RKO (cell line): Measurements from ENCODE around the gene IAPP.
"Not testable (repeated sequence)": the region's sequence is repeated elsewhere in the genome, so short reads cannot be mapped to it uniquely, and the experiment has no call there.

ENCODE experiments used
- DNase-seq: peaks from one replicate; pipeline ENCODE4 v3.0.0-alpha.2; 2016; ENCODE audit warnings: low spot score

Gene IAPP

GRCh38 chr12:21379218-21379617 is 6.5 kb downstream of the IAPP start:
- no peak for DNase-seq

DNA sequence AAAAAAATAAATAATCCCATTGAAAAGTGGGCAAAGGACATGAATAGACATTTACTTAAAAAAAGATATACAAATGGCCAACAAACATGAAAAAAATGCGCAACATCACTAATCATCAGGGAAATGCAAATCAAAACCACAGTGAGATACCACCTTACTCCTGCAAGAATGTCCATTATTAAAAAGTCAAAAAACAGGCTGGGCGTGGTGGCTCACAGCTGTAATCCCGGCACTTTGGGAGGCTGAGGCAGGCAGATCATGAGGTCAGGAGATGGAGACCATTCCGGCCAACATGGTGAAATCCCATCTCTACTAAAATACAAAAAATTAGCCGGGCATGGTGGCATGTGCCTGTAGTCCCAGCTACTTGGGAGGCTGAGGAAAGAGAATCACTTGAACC is 8.6 kb downstream of the IAPP start:
- not testable (repeated sequence) for DNase-seq

- DNase-seq: no peak
Observed at GRCh38 chr12:21384261-21384660, 11.6 kb downstream of the IAPP start.

GRCh38 chr12:21387174-21387573 is 14.5 kb downstream of the IAPP start:
- DNase-seq: no peak

DNA sequence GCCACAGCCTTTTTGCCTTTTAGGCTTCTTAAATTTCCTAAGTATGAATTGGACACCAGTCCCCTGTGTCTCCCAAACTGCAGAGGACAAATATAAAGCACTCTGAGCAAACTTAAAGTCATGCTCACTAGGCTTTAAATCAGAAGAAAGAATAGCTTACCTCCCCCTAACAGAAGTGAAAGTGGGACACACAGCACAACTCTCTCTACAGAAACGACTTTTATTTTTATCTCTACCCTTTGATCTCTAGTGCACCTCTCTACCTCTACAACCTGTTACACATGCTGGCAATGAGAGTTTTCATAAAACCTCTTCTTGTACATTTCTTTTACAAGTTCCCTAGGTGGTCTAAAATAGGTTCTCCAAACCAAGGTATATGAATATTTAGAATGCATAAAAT is 19.7 kb downstream of the IAPP start:
- DNase-seq: no peak

- not testable (repeated sequence) for DNase-seq
Observed at GRCh38 chr12:21394828-21395626, 22.3 kb downstream of the IAPP start.

DNA sequence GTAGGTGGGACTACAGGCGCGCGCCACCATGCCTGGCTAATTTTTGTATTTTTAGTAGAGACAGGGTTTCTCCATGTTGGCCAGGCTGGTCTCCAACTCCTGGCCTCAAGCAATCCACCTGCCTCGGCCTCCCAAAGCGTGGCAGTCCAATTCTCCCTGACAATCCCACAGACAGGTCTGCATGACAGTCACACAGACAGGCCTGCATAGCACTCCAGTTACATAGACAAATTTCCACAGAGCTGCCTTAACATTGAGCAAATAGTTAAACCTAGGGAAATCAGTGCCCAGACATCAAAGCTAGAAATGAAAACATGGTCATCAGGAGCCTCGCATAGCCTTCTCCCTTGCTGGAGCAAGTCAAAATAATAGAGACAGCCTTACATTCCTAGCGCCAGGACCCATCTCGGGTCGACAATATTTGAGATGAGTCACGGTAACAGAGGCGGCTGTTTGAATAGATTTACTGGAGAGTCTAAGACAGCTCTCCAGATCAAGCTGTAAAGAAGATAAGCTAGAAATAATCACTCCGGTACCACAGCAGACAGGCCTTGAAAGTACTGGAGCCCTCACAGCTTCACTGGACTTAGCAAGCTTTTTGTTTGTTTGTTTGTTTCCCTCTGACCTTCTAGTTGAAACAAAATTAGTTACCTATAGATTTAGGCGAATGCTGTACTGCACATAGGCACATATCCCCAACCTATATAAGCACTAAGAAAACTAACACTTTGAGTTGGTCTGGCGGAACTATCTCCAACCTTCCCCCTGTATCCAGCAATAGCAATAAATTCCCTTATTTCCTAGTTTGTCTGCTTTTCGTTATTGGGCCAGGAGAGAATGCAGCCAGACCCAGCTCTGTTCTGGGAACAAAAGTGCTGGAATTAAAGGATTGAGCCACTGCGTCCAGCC is 40.9 kb downstream of the IAPP start:
- DNase-seq: no peak

GRCh38 chr12:21416511-21417121 is 43.9 kb downstream of the IAPP start:
- DNase-seq: no peak

DNA sequence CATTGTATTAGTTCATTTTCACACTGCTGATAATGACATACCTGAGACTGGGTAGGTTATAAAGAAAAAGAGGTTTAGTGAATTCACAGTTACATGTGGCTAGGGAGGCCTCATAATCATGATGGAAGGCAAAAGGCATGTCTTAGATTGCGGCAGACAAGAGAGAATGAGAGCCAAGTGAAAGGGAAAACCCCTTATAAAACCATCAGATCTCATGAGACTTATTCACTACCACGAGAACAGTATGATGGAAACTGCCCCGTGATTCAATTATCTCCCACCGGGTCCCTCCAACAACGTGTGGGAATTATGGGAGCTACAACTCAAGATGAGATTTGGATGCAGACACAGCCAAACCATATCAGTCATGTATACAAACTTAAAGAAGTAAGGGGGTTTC is 45.7 kb downstream of the IAPP start:
- DNase-seq: not testable (repeated sequence)

- DNase-seq: not testable (repeated sequence)
Observed at GRCh38 chr12:21419009-21419699, 46.5 kb downstream of the IAPP start.

GRCh38 chr12:21428241-21428640 is 55.5 kb downstream of the IAPP start:
- no peak for DNase-seq
